ENCODE results near the gene TCF4. TPM values are rescaled to one million over a fixed set of nuclear protein-coding genes. Genes with fewer than 3 reads are reported as not detected.

TCF4 gene
- total RNA-seq, 2 experiments from 2014 or later: 0.21 to 0.26 TPM

GRCh38 chr18:55301824-55302166 is 286.2 kb downstream of the TCF4 start:
- Mint-ChIP-seq H3K9me3 (ENCODE audit: insufficient read depth) (no peaks in the 10 kb centered on the region), H3K4me1 (ENCODE audit: low read depth) (no peaks in the 10 kb centered on the region), H3K27ac (no peak overlapping the region), H3K27me3 (ENCODE audit: low read depth) (no peaks in the 10 kb centered on the region), H3K36me3 (ENCODE audit: low read depth) (no peaks in the 10 kb centered on the region), H3K4me3 (no peak overlapping the region)
- ChIA-PET CTCF (no interaction called here), POLR2A (no interaction called here)
- ATAC-seq (no peak), DNase-seq (no peak)

- Mint-ChIP-seq H3K27me3 (ENCODE audit: low read depth) (no peaks in the 10 kb centered on the region), H3K36me3 (ENCODE audit: low read depth) (no peaks in the 10 kb centered on the region), H3K27ac (no peak overlapping the region), H3K9me3 (ENCODE audit: insufficient read depth) (no peaks in the 10 kb centered on the region), H3K4me1 (ENCODE audit: low read depth) (no peaks in the 10 kb centered on the region), H3K4me3 (no peak overlapping the region)
- ATAC-seq: no peak
- ChIA-PET POLR2A (no interaction called here), CTCF (no interaction called here)
- DNase-seq: no peak
Measured at GRCh38 chr18:55300936-55301531, 287.0 kb downstream of the TCF4 start.

- H3K27ac Mint-ChIP-seq: no peak overlapping the region
- no peaks in the 10 kb centered on the region for H3K27me3 Mint-ChIP-seq (ENCODE audit: low read depth)
- CTCF ChIA-PET: no interaction called here
- no peaks in the 10 kb centered on the region for H3K4me1 Mint-ChIP-seq (ENCODE audit: low read depth)
- no peak for ATAC-seq
- H3K4me3 Mint-ChIP-seq: no peak overlapping the region
- no peak for DNase-seq
- H3K36me3 Mint-ChIP-seq (ENCODE audit: low read depth): no peaks in the 10 kb centered on the region
- POLR2A ChIA-PET: no interaction called here
- H3K9me3 Mint-ChIP-seq (ENCODE audit: insufficient read depth): no peaks in the 10 kb centered on the region
Measured at GRCh38 chr18:55300421-55300935, 287.5 kb downstream of the TCF4 start.

- Mint-ChIP-seq H3K27ac (no peak overlapping the region), H3K36me3 (ENCODE audit: low read depth) (no peaks in the 10 kb centered on the region), H3K9me3 (ENCODE audit: insufficient read depth) (no peaks in the 10 kb centered on the region), H3K4me1 (ENCODE audit: low read depth) (no peaks in the 10 kb centered on the region), H3K4me3 (no peak overlapping the region), H3K27me3 (ENCODE audit: low read depth) (no peaks in the 10 kb centered on the region)
- POLR2A ChIA-PET: no interaction called here
- ATAC-seq: no peak
- CTCF ChIA-PET: no interaction called here
- no peak for DNase-seq
Measured at GRCh38 chr18:55296778-55297177, 291.2 kb downstream of the TCF4 start.

- no peaks in the 10 kb centered on the region for H3K9me3 Mint-ChIP-seq (ENCODE audit: insufficient read depth)
- H3K4me3 Mint-ChIP-seq: no peak overlapping the region
- H3K4me1 Mint-ChIP-seq (ENCODE audit: low read depth): no peaks in the 10 kb centered on the region
- DNase-seq (no peak), ATAC-seq (no peak)
- H3K27ac Mint-ChIP-seq: no peak overlapping the region
- POLR2A ChIA-PET: no interaction called here
- CTCF ChIA-PET: no interaction called here
- H3K36me3 Mint-ChIP-seq (ENCODE audit: low read depth): no peaks in the 10 kb centered on the region
- H3K27me3 Mint-ChIP-seq (ENCODE audit: low read depth): no peaks in the 10 kb centered on the region
Measured at GRCh38 chr18:55296115-55296514, 291.9 kb downstream of the TCF4 start.

DNA sequence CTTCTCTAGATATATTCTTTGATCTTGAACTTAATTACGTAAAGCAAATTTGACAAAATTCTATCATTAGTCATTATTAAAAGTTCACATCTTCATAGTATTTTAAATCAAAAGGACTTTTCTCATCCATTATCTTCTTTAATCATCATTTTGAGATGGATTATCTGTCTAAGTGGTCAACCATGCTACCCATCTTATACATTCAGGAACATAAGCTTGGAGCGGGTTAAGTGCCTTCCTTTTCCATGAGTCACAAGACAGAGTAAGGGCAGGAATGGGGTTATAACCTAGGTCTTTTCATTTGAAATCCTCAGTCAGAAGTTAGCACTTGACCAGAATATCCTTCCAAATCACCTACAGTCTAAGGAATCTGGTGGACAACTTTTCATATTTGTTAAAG is 297.1 kb downstream of the TCF4 start:
- no peaks in the 10 kb centered on the region for H3K9me3 Mint-ChIP-seq (ENCODE audit: insufficient read depth)
- H3K4me3 Mint-ChIP-seq: no peak overlapping the region
- no peaks in the 10 kb centered on the region for H3K4me1 Mint-ChIP-seq (ENCODE audit: low read depth)
- ChIA-PET POLR2A (no interaction called here), CTCF (interaction anchor here (1.0 kb wide), 1 partner anchor 56 kb away, joined by 4 read pairs; no protein-coding TSS in a partner anchor)
- H3K27ac Mint-ChIP-seq: no peak overlapping the region
- H3K36me3 Mint-ChIP-seq (ENCODE audit: low read depth): no peaks in the 10 kb centered on the region
- H3K27me3 Mint-ChIP-seq (ENCODE audit: low read depth): no peaks in the 10 kb centered on the region
- no peak for ATAC-seq
- no peak for DNase-seq

- DNase-seq: no peak
- Mint-ChIP-seq H3K36me3 (ENCODE audit: low read depth) (no peaks in the 10 kb centered on the region), H3K4me1 (ENCODE audit: low read depth) (no peaks in the 10 kb centered on the region), H3K9me3 (ENCODE audit: insufficient read depth) (no peaks in the 10 kb centered on the region), H3K4me3 (no peak overlapping the region), H3K27ac (no peak overlapping the region), H3K27me3 (ENCODE audit: low read depth) (no peaks in the 10 kb centered on the region)
- no peak for ATAC-seq
- ChIA-PET CTCF (interaction anchor here (1.0 kb wide), 1 partner anchor 55 kb away, joined by 3 read pairs; no protein-coding TSS in a partner anchor), POLR2A (no interaction called here)
Measured at GRCh38 chr18:55289775-55290174, 298.2 kb downstream of the TCF4 start.

DNA sequence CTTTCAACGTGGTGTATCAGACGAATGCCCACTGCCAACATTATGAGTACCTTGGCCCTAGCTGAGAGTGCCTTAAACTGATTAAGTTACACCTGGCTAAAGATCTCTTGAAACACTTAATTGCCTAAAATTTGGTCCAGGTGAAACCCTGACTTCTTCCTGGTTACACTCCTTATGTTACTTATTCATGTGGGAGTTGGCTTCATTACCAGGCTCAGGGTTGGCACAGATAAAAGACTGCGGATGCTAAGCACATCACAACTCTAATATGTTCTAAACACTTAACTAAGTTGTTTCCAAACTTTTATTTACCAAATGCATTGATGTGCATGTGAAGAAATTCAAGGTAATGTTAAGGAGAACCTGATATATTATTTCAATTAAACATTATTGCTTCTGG is 298.9 kb downstream of the TCF4 start:
- ChIA-PET CTCF (no interaction called here), POLR2A (no interaction called here)
- H3K36me3 Mint-ChIP-seq (ENCODE audit: low read depth): no peaks in the 10 kb centered on the region
- ATAC-seq: no peak
- H3K9me3 Mint-ChIP-seq (ENCODE audit: insufficient read depth): no peaks in the 10 kb centered on the region
- no peak overlapping the region for H3K4me3 Mint-ChIP-seq
- no peaks in the 10 kb centered on the region for H3K27me3 Mint-ChIP-seq (ENCODE audit: low read depth)
- H3K4me1 Mint-ChIP-seq (ENCODE audit: low read depth): no peaks in the 10 kb centered on the region
- no peak for DNase-seq
- no peak overlapping the region for H3K27ac Mint-ChIP-seq

DNA sequence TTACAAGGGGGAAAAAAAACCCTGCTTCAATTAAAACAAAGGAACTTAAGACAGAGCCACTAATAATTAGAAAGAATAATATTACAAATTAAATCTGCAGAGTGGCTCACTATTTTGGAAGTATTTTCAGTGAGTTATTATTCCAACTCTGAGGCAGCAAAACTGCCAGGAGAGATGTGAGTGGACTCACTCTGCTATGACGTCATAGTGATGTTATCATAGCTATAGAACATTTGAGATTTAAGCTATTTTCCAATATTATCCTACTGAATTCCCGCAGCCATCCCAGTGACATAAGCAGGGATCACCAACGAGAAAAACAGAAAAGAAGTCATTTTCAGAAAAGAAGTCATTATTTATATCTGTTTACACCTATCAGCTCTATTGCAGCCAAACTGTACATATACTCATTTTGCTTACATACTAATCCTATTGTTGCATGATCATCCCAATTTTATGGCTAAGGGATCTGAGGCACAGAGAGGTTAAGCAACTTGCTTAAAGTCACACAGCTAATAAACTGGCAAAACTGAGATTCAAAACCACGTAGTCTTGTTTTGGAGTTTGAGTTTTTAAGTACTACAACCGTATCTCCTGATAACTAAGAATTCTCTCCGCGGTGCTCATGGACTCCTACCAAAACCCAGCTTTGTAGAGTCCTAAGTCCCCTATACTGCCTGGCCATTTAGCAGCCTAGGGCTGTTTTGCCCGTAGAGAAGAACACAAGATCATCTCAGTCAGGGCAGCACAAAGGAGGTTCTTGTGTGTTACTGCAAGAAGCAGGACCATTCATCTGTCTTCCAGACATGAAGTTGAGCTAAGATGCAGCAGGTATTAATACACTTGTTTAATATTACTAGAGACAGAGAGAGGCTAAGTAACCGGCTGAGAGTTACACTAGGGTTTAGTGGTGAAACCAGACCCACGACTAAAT is 299.8 kb downstream of the TCF4 start:
- Mint-ChIP-seq H3K4me1 (ENCODE audit: low read depth) (no peaks in the 10 kb centered on the region), H3K27ac (no peak overlapping the region), H3K4me3 (no peak overlapping the region), H3K27me3 (ENCODE audit: low read depth) (no peaks in the 10 kb centered on the region), H3K9me3 (ENCODE audit: insufficient read depth) (no peaks in the 10 kb centered on the region), H3K36me3 (ENCODE audit: low read depth) (no peaks in the 10 kb centered on the region)
- CTCF ChIA-PET: no interaction called here
- POLR2A ChIA-PET: no interaction called here
- ATAC-seq: no peak
- no peak for DNase-seq

- ATAC-seq: no peak
- no peak for DNase-seq
- Mint-ChIP-seq H3K4me1 (ENCODE audit: low read depth) (no peaks in the 10 kb centered on the region), H3K27ac (no peak overlapping the region), H3K9me3 (ENCODE audit: insufficient read depth) (no peaks in the 10 kb centered on the region), H3K36me3 (ENCODE audit: low read depth) (no peaks in the 10 kb centered on the region), H3K27me3 (ENCODE audit: low read depth) (no peaks in the 10 kb centered on the region), H3K4me3 (no peak overlapping the region)
- ChIA-PET CTCF (no interaction called here), POLR2A (no interaction called here)
Measured at GRCh38 chr18:55287149-55287806, 300.7 kb downstream of the TCF4 start.

DNA sequence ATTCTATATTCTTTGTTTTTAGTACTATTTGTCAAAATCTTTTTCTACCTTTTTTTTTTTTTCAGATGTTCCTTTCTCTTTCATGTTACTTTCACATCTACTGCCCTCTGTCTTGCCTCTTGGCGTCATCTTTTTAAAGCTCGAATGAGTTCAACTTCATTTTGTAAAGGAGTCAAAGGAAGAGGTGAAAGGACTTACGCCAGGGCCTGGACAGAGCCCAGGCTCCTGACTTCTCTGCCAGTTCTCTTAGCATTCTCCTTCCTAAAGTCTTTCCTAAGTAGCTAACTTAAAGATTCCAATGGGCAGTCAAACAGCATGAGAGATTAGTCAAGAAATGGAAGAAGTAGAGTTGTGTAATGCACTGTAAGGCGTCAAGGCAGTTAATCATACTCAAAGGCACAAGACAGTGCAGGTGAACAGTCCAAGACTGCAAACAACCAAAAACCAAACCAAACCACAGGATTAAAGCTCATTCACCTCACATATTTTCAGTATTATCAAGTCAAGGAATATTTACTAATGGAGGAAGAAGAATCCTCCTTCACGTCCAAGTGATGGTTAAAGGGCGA is 301.7 kb downstream of the TCF4 start:
- Mint-ChIP-seq H3K4me3 (no peak overlapping the region), H3K9me3 (ENCODE audit: insufficient read depth) (no peaks in the 10 kb centered on the region), H3K36me3 (ENCODE audit: low read depth) (no peaks in the 10 kb centered on the region), H3K27me3 (ENCODE audit: low read depth) (no peaks in the 10 kb centered on the region), H3K4me1 (ENCODE audit: low read depth) (no peaks in the 10 kb centered on the region), H3K27ac (no peak overlapping the region)
- no peak for ATAC-seq
- ChIA-PET POLR2A (no interaction called here), CTCF (no interaction called here)
- DNase-seq: no peak

DNA sequence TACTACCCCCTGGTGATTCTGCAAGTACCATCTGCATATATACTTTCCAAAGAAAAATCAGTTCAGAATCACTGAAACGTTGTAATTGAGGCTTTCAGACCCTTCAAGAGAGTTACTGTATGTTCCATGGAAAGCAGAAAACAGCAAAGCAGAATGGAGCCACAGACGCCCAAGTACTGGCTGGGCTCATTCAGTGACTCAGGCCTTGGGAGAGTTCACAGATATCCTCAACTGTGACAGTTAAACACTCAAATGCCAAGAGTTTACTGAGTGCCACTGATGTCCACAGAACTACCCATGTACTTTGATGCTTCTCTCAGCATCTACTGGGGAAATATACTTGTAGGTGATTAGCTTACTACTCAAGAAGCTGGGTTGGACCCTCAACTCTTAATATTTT is 303.4 kb downstream of the TCF4 start:
- ChIA-PET POLR2A (no interaction called here), CTCF (no interaction called here)
- ATAC-seq (no peak), DNase-seq (no peak)
- Mint-ChIP-seq H3K27me3 (ENCODE audit: low read depth) (no peaks in the 10 kb centered on the region), H3K36me3 (ENCODE audit: low read depth) (no peaks in the 10 kb centered on the region), H3K27ac (no peak overlapping the region), H3K4me1 (ENCODE audit: low read depth) (no peaks in the 10 kb centered on the region), H3K9me3 (ENCODE audit: insufficient read depth) (no peaks in the 10 kb centered on the region), H3K4me3 (no peak overlapping the region)

All from activated CD8-positive, alpha-beta T cell treated with anti-CD3 and anti-CD28 coated beads, Interleukin-2, amount 10 ng/mL, durations not matched to agents 7 days and 5 days (primary cell).